Fibroblast of skin of scalp (primary cell): ENCODE measurements around the gene INTS4.
"Not testable (repeated sequence)": the region's sequence is repeated elsewhere in the genome, so short reads cannot be mapped to it uniquely, and the experiment has no call there.

ENCODE experiments used
- DNase-seq: peaks from one replicate; pipeline ENCODE4 v3.0.0-alpha.2; 2013

INTS4 gene

DNA sequence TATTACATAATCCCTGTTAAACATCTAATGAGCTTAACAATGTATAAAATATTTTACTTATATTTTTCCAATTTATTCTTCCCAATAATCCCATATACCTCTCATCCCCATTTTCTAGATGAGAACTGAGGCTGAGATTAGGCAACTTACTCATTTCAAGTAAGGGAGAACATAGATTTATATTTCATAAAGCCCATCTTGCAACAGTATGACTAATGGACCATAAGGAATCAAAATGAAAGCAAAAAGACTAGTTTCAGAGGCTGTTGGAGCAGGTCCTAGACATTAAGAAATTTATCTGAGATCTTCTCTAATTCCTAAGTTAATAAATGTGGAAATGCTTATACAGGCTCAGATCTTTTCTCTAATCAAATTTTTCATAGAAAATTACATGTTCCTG is 52.0 kb downstream of the INTS4 start:
- DNase-seq: not testable (repeated sequence)

DNA sequence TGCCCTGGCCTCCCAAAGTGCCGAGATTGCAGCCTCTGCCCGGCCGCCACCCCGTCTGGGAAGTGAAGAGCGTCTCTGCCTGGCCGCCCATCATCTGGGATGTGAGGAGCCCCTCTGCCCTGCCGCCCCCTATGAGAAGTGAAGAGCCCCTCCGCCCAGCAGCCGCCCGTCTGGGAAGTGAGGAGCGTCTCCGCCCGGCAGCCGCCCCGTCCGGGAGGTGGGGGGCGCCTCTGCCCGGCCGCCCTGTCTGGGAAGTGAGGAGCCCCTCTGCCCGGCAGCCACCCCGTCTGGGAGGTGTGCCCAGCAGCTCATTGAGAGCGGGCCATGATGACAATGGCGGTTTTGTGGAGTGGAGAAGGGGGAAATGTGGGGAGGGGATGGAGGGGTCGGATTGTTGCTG is 60.9 kb downstream of the INTS4 start:
- not testable (repeated sequence) for DNase-seq

DNA sequence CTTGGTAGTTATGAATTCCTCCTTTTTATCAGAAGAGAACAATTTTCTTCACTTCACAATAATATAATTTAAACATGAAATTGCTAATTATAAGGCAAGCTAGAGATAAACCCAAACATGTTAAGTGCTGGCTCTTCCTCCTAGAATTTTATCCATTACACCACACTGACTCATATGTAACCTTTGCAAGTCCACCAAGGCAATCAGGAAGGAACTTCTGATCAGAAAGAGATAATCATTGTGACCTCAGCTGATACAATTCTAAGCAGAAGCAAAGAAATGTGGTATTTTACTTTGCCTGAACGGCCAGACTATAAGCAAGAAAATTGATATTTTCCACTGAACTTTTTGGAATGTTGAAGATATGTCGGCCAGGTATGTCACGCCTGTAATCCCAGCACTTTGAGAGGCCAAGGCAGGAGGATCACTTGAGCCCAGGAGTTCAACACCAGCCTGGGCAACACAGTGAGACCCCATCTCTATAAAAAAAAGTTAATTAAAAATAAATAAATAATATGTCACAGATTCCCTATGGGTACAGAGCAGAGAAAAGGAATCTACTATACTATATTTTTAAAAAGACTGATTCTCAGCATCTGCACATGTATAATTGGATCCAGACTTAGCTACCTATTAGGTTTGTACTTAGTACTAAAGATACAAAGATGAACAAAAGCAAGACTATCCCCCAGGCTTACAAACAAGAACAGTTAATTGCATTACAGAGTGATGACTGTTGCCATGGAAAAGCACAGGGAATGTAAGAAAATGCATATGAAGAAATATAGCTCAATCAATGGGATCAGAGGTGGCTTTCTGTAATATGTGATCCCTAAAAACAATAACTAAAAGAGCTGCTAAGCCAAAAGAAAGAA is 63.9 kb downstream of the INTS4 start:
- not testable (repeated sequence) for DNase-seq

DNA sequence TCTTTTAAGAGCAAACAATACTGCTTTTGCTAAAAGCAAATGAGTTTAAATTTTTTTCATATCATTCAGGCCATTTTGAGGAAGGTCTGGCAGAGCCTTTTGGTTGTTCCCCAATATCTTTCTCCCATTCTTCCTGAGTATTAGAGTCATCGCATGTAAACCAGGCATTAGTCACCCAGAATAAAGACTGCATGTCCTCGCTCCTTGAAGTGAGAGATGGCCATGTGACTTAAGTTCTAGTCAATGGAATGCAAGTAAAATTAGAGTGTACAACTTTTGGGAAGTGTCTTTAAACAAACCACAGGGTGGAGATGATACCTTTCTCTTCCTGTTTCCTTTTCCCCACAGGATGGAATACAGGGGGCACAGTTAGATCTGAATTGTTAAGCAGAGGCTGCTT is 76.8 kb downstream of the INTS4 start:
- DNase-seq: not testable (repeated sequence)

DNA sequence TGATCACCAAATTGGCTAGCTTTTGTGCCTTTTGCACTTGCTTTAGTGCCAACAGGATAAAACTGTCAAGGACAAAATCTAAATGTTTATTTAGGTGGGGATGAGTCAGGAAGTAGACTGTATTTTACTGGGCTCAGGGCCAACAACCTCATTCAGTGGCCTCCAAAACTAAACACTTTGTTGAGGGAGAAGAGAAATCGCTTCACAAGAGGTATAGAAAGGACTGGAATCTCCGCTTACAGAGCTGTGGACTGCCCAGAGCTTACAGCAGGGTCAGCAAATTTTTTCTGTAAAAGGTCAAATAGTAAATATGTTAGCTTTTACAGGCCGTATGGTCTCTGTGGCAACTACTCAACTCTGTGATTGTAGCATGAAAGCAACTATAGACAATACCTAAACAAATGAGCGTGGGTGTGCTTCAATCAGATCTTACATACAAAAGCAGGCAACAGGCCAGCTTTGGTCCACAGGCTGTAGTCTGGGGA is 80.1 kb downstream of the INTS4 start:
- peak; percentile 74 for DNase-seq

DNA sequence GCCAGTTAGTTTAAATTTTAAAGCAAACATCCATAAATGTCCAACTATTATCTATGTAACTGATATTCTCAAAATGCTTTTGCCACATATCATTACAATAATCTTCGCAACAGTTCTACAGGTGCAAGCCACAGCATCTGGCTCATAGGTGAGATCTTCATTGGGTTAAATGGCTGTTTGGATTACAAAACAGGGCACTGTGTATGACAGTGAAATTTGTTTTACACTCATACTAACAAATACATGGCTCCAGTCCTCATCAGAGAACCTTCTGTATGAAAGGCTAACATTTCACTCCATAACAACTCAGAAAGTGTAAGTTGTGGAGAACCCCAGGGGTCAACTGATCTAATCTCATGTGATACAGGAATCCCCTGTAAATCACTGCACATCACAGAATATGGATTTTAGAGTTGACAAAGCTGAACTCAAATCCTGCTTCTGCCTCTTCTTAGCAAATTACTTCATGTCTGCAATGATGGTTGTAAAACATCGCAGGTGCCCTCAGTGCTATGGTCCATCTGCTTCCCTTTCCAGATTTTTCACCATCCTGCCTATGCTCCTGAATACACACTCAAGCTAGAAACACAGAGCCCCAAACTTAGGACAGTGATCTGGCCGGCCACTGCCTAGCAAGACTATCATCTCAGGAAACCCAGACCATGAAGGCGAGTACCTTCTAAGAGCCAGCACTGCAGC is 80.7 kb downstream of the INTS4 start:
- not testable (repeated sequence) for DNase-seq

DNA sequence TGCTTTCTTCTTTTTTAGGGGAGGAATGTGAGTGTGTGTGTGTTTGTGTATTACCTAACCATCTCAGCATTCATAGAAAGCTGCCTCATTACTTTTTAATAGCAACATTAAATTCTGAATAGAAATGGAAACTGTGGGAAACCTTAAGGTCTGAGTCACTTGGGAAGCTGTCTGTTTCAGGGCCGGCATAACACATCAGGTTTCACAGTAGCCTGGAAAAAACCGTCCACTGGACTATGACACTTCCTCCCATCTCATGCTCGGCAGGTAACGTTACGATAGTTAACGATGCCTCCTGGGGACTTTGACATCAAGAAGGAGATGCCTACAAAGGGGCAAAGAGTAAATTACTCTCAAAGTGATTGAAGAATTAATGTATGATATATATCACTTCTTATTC is 83.6 kb downstream of the INTS4 start:
- peak; percentile 4 for DNase-seq

DNA sequence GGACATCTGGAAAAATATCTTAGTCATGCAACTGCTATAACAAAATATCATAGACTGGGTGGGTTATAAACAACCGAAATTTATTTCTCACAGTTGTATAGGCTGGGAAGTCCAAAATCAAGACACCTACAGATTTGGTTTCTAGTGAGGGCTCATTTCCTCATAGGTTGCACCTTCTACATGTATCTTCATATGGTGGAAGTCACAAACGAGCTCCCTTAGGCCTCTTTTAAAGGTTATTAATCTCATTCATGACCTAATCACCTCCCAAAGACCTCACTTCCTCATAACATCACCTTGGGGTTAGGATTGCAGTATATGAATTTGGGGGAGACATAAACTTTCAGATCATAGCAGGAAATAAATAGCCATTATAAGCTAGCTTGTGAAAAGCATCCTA is 85.2 kb downstream of the INTS4 start:
- DNase-seq: no peak

DNA sequence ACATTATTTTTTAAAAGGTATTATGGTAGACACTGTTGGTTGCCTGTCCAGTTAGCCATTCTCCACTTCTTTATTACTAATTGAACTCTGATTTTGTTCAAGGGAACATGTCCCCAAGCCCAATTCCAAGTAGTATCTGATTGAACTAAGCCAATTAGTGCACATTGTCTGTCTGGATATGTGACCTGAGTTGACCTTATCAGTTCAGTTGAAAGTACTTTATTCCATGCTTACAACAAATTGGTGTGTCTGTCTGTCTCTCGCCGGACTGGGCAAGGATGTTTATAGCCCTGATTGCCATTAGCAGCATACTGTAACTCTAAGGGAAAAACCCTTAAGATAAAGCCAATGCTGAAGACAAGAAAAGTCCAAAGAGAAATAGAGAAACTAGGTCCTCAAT is 85.6 kb downstream of the INTS4 start:
- no peak for DNase-seq

DNA sequence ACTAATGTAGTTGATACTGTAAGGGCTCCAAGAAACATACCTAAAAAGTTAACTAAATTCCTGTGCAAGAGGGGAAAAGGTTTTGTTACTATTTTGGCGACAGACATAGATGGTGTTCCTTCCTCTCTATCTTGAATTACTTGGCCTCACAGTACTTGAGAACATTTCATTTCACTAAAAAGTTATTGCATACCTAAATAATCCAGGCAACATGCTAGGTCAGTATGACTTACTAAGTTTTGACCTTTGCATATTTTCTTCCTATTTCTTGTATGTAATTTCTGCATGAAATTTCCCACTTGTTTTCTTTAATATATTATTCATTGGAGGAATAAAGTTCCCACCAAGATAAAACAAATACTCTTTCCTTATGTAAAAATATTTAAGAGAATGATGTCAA is 99.5 kb downstream of the INTS4 start:
- DNase-seq: peak; percentile 28

DNA sequence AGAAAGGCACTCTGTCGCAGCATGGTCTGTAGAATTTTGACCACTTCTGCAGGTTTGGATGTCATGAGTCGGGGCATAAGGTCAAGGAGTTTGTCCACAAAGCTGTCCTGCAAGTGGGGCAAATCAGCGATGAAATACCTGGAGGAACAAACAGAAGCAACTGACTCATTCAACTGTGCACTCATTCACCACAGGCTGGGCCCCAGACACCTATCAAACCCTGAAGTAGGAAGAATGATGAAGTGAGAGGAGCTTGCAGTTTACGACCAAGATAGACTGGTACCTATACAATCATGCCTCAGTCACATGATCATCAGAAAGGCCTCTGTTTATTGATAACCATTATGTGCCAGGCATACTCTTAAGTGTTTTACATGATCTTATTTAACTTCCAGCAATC is 102.8 kb downstream of the INTS4 start:
- not testable (repeated sequence) for DNase-seq

DNA sequence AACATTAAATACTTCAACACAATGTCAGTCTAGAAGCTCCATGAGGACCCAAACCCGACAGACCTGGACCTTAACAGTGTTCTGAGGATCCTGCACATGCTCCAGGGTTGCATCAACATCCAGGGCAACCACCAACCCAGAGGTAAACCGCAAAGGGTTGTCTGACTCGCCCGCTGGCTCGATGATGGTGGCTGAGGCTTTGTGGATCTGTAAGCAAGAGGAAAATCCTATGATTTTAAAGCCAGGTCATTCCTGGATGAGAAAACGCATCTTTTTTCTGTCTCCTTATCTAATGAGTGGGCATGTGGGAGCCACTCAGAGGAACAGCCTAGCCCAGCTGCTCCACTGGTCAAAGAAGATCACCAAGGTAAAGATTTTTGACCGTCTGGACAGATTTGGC is 103.2 kb downstream of the INTS4 start:
- DNase-seq: not testable (repeated sequence)

DNA sequence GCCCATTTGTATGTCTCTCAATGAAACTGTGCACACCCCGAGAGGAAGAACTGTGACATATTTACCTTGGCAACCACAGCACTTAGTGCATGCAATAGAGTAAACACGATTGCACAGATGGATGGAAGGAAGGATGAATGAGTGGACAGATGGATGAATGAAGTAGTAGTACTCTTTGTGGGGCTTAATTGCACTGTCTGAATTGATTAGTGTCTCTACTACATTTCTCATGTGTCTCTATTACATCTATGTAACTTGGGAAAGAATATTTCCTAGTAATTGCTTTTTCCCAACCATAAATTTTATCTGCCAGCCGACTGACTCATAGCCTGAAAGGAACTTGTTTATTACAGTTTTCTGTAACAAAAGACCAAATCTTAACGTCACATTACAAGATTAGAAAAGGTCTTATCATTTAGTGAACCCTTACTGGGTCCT is 103.8 kb downstream of the INTS4 start:
- DNase-seq: not testable (repeated sequence)

DNA sequence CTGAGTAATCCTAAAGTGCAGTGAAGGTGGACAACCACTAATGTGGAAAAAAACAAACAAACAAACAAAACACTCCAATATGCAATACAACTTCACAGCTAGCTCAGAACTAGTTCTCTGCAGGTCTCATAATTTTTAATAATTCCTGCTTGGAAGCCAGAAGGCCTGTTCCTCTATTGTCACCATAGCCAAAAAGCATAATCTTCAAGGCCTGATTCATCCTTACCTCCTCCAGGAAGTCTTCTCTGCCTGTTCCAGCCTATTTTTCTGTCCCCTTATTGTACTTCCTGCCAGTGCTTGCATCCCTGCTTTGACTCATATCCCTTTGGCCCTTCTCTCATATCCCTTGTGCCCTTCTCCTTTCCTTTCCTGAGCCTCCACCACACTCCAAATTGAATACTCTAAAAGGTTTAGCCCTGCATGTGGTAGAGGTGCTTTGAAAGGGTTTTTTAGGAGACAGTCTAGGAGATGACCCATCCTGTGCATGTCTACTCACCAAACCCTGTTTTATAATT is 104.3 kb downstream of the INTS4 start:
- DNase-seq: not testable (repeated sequence)

DNA sequence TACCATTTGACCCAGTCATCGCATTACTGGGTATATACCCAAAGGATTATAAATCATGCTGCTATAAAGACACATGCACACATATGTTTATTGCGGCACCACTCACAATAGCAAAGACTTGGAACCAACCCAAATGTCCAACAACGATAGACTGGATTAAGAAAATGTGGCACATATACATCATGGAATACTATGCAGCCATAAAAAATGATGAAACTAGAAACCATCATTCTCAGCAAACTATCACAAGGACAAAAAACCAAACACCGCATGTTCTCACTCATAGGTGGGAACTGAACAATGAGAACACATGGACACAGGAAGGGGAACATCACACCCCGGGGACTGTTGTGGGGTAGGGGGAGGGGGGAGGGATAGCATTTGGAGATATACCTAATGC is 105.4 kb downstream of the INTS4 start:
- not testable (repeated sequence) for DNase-seq

DNA sequence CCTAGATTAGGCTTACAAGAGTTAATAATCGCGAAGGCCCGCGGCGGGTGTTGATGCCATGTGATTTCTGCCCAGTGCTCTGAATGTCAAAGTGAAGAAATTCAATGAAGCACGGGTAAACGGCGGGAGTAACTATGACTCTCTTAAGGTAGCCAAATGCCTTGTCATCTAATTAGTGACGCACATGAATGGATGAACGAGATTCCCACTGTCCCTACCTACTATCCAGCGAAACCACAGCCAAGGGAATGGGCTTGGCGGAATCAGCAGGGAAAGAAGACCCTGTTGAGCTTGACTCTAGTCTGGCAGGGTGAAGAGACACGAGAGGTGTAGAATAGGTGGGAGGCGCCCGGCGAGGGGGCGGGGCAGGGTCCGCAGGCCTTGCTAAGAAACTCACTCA is 108.1 kb downstream of the INTS4 start:
- DNase-seq: no peak

DNA sequence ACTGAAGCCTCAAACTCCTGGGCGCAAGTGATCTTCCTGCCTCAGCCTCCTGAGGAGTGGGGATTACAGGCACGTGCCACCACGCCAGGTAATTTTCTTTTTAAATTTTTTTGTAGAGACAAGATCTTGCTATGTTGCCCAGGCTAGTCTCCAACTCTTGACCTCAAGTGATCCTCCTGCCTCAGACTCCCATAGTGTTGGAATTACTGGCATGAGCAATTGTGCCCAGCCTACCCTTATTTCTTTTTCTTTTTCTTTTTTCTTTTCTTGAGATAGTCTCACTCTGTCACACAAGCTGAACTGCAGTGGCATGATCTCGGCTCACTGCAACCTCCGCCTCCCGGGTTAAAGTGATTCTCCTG is 109.7 kb downstream of the INTS4 start:
- DNase-seq: no peak

DNA sequence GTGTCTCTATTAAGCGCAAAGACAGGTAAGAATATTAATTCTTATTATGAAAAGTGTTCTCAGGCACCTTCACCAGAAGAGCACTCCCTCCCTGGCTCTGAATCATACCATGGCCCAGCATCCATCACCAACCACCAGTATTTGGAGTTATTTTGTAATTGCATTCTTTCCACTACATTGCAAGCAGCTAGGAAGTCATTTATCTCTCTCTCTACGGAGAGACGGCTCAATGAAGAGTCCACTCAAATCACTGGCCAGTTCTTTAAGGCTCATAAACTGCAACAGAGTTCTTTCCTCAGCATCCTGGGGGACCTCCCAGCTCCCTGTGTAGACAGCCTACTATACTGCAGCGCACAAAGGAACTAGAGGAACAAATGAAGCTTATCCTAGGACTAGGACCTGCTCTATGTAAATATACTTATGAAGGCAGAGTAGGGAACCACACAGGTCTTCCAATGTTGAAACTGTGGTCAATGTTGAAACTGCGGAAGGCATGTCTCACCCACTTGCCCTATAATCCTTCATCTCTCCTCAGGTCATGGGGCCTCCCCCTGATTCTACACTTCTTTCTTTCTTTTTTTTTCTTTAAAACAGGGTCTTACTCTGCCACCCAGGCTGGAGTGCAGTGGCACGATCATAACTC is 110.2 kb downstream of the INTS4 start:
- peak; percentile 46 for DNase-seq

DNA sequence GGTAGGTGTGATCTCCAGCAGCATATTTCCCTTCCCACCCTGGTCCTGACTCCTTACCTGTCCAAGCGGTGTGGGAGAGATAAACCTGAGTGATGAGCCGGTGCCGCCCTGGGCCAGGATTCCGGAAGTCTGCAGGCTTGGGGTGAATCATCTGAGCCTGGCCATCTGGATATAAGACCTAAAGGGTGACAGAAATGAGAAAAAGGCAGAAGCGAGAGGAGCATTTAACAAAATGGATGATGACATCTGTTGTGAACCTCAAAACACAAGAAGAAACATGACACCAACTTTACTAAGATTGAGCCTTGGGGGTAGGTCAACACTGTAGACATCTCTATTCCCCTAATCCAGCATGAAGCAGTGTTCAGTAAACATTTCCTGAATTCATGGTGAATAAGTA is 110.7 kb downstream of the INTS4 start:
- DNase-seq: no peak

DNA sequence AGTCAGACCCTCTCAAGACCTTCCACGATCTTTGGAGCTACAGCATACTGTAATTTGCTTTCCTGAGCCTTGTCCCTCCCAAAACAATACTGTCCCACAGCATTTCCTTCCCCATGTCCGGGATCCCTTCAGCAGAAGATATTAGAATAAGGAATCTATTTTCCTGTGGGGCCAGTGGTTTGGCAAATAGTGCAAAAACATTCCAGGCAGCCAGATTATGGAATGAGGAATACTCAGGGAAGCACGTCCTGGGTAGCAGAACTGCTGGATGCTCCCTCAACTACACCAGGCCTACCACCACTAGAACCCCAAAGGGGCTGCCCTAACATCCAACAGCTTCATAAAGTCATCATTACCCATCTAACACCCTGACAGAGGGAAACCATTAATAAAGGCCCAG is 112.1 kb downstream of the INTS4 start:
- DNase-seq: peak; percentile 65

DNA sequence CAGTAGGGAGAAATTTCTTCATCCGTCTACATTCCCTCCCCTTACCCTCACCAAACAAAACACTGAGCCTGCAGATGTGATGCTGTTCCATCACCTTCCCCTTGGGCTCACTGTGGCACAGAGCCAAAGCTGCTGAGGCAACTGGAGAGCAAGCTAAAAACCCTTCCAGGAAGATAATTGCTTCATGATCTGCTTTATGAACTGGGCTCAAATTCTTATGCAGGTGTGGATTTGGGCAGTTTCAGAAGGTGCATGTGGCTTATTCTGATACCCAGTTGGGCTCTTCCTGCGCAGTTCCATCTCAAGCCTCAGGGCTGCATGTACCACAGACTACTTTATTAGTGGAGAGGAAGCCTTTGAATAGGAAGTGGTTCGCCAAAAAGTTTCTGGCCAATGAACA is 115.2 kb downstream of the INTS4 start:
- peak; percentile 55 for DNase-seq

DNA sequence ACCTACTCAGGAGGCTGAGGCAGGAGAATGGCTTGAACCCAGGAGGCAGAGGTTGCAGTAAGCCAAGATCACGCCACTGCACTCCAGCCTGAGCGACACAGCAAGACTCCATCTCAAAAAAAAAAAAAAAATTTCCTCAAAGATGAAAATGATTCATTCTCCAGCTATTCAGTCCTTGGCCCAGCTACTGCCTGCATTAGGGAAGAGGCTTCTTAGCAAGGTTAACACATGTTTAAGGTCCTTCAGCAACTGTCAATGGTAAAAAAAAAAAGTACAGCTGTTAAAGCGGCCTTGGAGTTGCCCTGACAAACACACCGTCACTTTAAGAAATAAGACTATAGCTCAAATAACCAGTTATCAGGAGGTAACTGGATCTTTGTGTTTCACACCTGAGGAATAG is 116.2 kb downstream of the INTS4 start:
- DNase-seq: peak; percentile 85

DNA sequence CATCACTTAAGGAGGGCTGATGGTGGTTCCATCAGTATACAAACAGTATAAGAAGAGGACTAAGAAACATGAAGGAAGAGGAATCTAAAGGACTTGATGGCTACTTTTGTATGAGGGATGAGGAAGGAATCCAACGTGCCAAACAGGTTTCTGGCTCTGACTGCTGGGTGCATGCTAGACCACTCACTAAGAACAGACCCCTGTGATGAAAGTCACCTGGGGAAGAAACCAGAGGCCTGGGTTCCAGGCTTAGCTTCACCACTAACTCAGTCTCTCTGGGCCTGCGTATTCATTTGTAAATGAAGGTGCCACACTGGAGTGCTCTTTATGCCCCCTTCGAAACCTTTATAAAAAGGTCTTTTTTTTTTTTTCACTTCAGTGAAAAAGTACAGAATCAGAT is 118.4 kb downstream of the INTS4 start:
- no peak for DNase-seq
